Suprapubic skin (tissue), 4 donors: ENCODE data around the gene SH2D2A. TPM values are rescaled to one million over a fixed set of nuclear protein-coding genes. Genes with fewer than 3 reads are reported as not detected.
A peak's percentile ranks its signal among the peaks of the same experiment; 100 is the strongest.

ENCODE experiments used
- DNase-seq, 2 donors: peaks; one replicate each; pipeline ENCODE4 v3.0.0-alpha.2; 2019; ENCODE audit warnings: low spot score in 2 of 2
- H3K27ac ChIP-seq: fragments of 200-600 bp; sonication (generic); one replicate; pipeline ENCODE4 v1.5.1; 2019
- H3K27me3 ChIP-seq: fragments of 200-600 bp; sonication (generic); one replicate; pipeline ENCODE4 v1.5.1; 2019
- H3K36me3 ChIP-seq: fragments of 200-600 bp; sonication (generic); one replicate; pipeline ENCODE4 v1.5.1; 2019
- H3K4me1 ChIP-seq: fragments of 200-600 bp; sonication (generic); one replicate; pipeline ENCODE4 v1.5.1; 2019
- H3K4me3 ChIP-seq: fragments of 200-600 bp; sonication (generic); one replicate; pipeline ENCODE4 v1.5.1; 2019; ENCODE audit warnings: mild to moderate bottlenecking
- H3K9me3 ChIP-seq: fragments of 200-600 bp; sonication (generic); one replicate; pipeline ENCODE4 v1.5.1; 2019
- CTCF ChIP-seq, 2 donors: fragments of 200-600 bp in 1 of 2; fragments of 450-650 bp in 1 of 2; sonication (generic) in 1 of 2; IDR thresholded peaks; one replicate each; pipeline ENCODE4 v1.5.1; 2016 to 2019; ENCODE audit warnings: antibody characterized with exemption in 2 of 2, mild to moderate bottlenecking in 1 of 2, moderate library complexity in 1 of 2
- EP300 ChIP-seq: sonication (generic); formaldehyde crosslinking; IDR thresholded peaks from one replicate; pipeline ENCODE4 v1.6.1; 2017; ENCODE audit warnings: antibody characterized with exemption
- POLR2A ChIP-seq, 2 donors: fragments of 450-650 bp; IDR thresholded peaks; one replicate each; pipeline ENCODE4 v1.6.1; 2017; ENCODE audit warnings: antibody characterized with exemption in 2 of 2, mild to moderate bottlenecking in 2 of 2, moderate library complexity in 2 of 2
- POLR2AphosphoS5 ChIP-seq, 3 donors: sonication (generic); formaldehyde crosslinking; IDR thresholded peaks; one replicate each; pipeline ENCODE4 v1.6.1; 2017; ENCODE audit warnings: antibody characterized with exemption in 3 of 3
- WGBS: methylation state at CpG from one replicate; pipeline ENCODE4 v1.1.5; 2018; 5-methylcytosine and 5-hydroxymethylcytosine counted together
- total RNA-seq, 4 donors: library from RNA; depleted of rRNA; stranded (reverse); fragments of >200 nt; gene quantifications; one replicate each; pipeline ENCODE4 v1.1.0, GENCODE V29; 2016

Gene SH2D2A
- total RNA-seq, 4 donors from 2014 or later: 0.29 to 0.48 TPM; not detected in 2

- Histone ChIP-seq H3K36me3 (no peaks in the 10 kb centered on the region), H3K9me3 (no peaks in the 10 kb centered on the region), H3K4me1 (peaks cover 9% of the 10 kb centered on the region), H3K4me3 (no peak overlapping the region), H3K27ac (no peak overlapping the region), H3K27me3 (peaks cover 89% of the 10 kb centered on the region)
- 68% methylated on average over 8 of the region's 8 CpGs for WGBS
- TF ChIP-seq CTCF (IDR thresholded peaks at IDR 0.05) (no peak), POLR2A (IDR thresholded peaks at IDR 0.05) (no peak), POLR2AphosphoS5 (IDR thresholded peaks at IDR 0.05) (no peak), EP300 (no peak)
- DNase-seq: no peak
Measured at GRCh38 chr1:156840186-156840897, 23.7 kb upstream of the SH2D2A start.

- H3K9me3 ChIP-seq: no peaks in the 10 kb centered on the region
- no peaks in the 10 kb centered on the region for H3K36me3 ChIP-seq
- no peak overlapping the region for H3K27ac ChIP-seq
- H3K4me1 ChIP-seq: peaks cover under 1% of the 10 kb centered on the region
- H3K27me3 ChIP-seq: peaks cover 86% of the 10 kb centered on the region
- TF ChIP-seq EP300 (no peak), POLR2AphosphoS5 (IDR thresholded peaks at IDR 0.05) (no peak), CTCF (IDR thresholded peaks at IDR 0.05) (no peak), POLR2A (IDR thresholded peaks at IDR 0.05) (no peak)
- no peak overlapping the region for H3K4me3 ChIP-seq
- WGBS: 40% methylated on average over 9 of the region's 9 CpGs
- no peak for DNase-seq
Measured at GRCh38 chr1:156839426-156840109, 22.9 kb upstream of the SH2D2A start.

GRCh38 chr1:156838972-156839371, 22.3 kb upstream of the SH2D2A start:
- Histone ChIP-seq H3K36me3 (no peaks in the 10 kb centered on the region), H3K27ac (no peak overlapping the region), H3K27me3 (peaks cover 85% of the 10 kb centered on the region), H3K4me1 (no peaks in the 10 kb centered on the region), H3K9me3 (no peaks in the 10 kb centered on the region), H3K4me3 (no peak overlapping the region)
- DNase-seq: no peak
- TF ChIP-seq POLR2AphosphoS5 (IDR thresholded peaks at IDR 0.05) (no peak), CTCF (IDR thresholded peaks at IDR 0.05) (peak; percentile 37 to 86)
- 0% methylated on average over 1 of the region's 7 CpGs for WGBS

GRCh38 chr1:156836892-156837291, 20.2 kb upstream of the SH2D2A start:
- Histone ChIP-seq H3K36me3 (no peaks in the 10 kb centered on the region), H3K4me3 (no peak overlapping the region), H3K4me1 (no peaks in the 10 kb centered on the region), H3K27me3 (peaks cover 77% of the 10 kb centered on the region), H3K27ac (no peak overlapping the region), H3K9me3 (no peaks in the 10 kb centered on the region)
- TF ChIP-seq EP300: no peak
- DNase-seq: no peak
- 75% methylated on average over 4 of the region's 4 CpGs for WGBS

- TF ChIP-seq POLR2A (IDR thresholded peaks at IDR 0.05) (no peak), EP300 (no peak), POLR2AphosphoS5 (IDR thresholded peaks at IDR 0.05) (no peak), CTCF (IDR thresholded peaks at IDR 0.05) (no peak)
- peaks cover 74% of the 10 kb centered on the region for H3K27me3 ChIP-seq
- WGBS: 53% methylated on average over 5 of the region's 5 CpGs
- no peaks in the 10 kb centered on the region for H3K4me1 ChIP-seq
- H3K36me3 ChIP-seq: no peaks in the 10 kb centered on the region
- no peak overlapping the region for H3K4me3 ChIP-seq
- DNase-seq: no peak
- no peaks in the 10 kb centered on the region for H3K9me3 ChIP-seq
- no peak overlapping the region for H3K27ac ChIP-seq
Measured at GRCh38 chr1:156836041-156836654, 19.5 kb upstream of the SH2D2A start.
